ENCODE measurements around the gene LEAP2. TPM values are rescaled to one million over a fixed set of nuclear protein-coding genes. Genes with fewer than 3 reads are reported as not detected.

Gene LEAP2
- polyA plus RNA-seq, 1 of the 3 experiments (the other 2 are of a cell fraction), result 0.64 TPM

DNA sequence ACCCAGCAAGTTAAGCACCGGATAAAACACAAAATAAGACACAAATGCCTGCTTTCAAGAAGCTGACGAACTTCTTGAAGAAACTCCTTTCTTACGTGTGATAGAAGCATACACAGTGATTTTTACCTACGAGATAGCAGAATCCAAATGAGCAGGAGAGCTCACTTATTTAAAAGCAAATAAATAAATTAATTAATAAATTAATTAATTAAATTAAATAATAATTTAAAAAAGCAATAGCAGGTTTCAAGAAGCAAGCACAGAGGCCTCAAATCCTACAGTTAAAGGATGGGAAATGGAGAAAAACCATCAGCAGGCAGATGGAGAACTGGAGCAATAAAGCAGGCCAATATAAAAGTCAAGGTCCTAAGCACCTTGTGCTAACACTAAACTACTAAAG lies 17.3 kb downstream of the LEAP2 start:
- Histone ChIP-seq H3K27ac (ENCODE audit: low read depth in 2 of 2, low read length in 1 of 2) (no peak overlapping the region), H3K27me3 (ENCODE audit: insufficient read depth) (no peaks in the 10 kb centered on the region), H2AFZ (ENCODE audit: low read depth) (no peak overlapping the region), H3F3A (replicated peaks; ENCODE audit: insufficient read depth) (peaks cover 34% of the 10 kb centered on the region), H3K4me2 (no peak overlapping the region), H3K9me3 (no peaks in the 10 kb centered on the region), H3K36me3 (replicated peaks in 1 of 2; ENCODE audit: control insufficient read depth in 1 of 2, insufficient read depth in 2 of 2, low read length in 1 of 2) (peaks cover 91 to 96% of the 10 kb centered on the region in 2 experiments), H3K4me1 (ENCODE audit: control insufficient read depth in 1 of 2, insufficient read depth in 2 of 2, low read depth in 1 of 2, low read length in 1 of 2) (no peaks in the 10 kb centered on the region), H3K9ac (no peak overlapping the region), H3K4me3 (ENCODE audit: low read depth in 2 of 2, low read length in 1 of 2) (no peak overlapping the region), H3K79me2 (ENCODE audit: insufficient read depth) (peaks cover 50% of the 10 kb centered on the region), H4K20me1 (ENCODE audit: insufficient read depth) (peaks cover 18% of the 10 kb centered on the region), H3K9me2 (no peaks in the 10 kb centered on the region)
- 97% methylated on average over 4 of the region's 4 CpGs for WGBS (ENCODE audit: low lambda C conversion rate)
- POLR2A ChIA-PET, result no interaction called here
- CTCF ChIA-PET, result interaction anchor here (0.7 to 2.7 kb wide), 5 partner anchors 13 to 396 kb away, joined by 3 to 11 read pairs (median 3); partner anchors contain the start of gene SHROOM1
- DNase-seq, result no peak
- TF ChIP-seq, protein P1, sequence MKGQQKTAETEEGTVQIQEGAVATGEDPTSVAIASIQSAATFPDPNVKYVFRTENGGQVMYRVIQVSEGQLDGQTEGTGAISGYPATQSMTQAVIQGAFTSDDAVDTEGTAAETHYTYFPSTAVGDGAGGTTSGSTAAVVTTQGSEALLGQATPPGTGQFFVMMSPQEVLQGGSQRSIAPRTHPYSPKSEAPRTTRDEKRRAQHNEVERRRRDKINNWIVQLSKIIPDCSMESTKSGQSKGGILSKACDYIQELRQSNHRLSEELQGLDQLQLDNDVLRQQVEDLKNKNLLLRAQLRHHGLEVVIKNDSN (IDR thresholded peaks at IDR 0.05; ENCODE audit: borderline replicate concordance, low read depth), result no peak
- TF ChIP-seq NFIC (IDR thresholded peaks at IDR 0.05; ENCODE audit: borderline replicate concordance) (no peak), TCF12 (IDR thresholded peaks at IDR 0.05) (no peak), MAX (IDR thresholded peaks at IDR 0.05; ENCODE audit: low read depth) (no peak)
- TF ChIP-seq, protein P2, sequence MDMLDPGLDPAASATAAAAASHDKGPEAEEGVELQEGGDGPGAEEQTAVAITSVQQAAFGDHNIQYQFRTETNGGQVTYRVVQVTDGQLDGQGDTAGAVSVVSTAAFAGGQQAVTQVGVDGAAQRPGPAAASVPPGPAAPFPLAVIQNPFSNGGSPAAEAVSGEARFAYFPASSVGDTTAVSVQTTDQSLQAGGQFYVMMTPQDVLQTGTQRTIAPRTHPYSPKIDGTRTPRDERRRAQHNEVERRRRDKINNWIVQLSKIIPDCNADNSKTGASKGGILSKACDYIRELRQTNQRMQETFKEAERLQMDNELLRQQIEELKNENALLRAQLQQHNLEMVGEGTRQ (IDR thresholded peaks at IDR 0.05; ENCODE audit: borderline replicate concordance, low read depth, low read length), result no peak

DNA sequence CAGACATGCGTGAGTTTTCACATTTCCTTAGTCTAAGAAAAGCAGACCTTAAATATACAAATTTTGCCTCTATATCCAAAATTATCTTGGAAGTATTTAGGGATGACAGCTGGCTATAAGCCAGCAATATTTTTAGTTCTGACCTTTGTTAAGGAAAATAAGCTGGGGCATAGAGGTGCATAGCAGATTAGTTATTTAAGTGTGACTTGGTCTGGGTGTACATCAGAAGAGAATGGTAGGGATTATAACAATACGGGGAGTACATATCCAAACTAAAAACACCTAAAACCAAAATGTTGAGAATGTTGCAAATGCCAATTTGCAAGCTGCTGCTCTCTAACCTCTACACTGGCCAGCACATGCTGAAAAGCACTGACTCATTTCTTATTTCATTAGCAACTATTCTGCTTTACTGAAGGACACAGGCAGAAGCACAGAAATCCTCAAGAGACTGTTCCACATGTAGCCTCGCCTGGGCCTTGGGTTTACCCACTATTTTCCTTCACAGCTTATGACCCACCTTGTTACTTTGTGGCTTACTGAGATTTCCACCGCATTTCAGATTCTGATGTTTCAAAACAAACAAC lies 22.3 kb downstream of the LEAP2 start:
- Histone ChIP-seq H3F3A (replicated peaks; ENCODE audit: insufficient read depth) (peaks cover 19% of the 10 kb centered on the region), H3K9me3 (no peaks in the 10 kb centered on the region), H3K9me2 (no peaks in the 10 kb centered on the region), H3K27me3 (ENCODE audit: insufficient read depth) (no peaks in the 10 kb centered on the region), H3K36me3 (replicated peaks in 1 of 2; ENCODE audit: control insufficient read depth in 1 of 2, insufficient read depth in 2 of 2, low read length in 1 of 2) (peaks cover 83 to 98% of the 10 kb centered on the region in 2 experiments), H3K4me2 (no peak overlapping the region), H3K4me3 (ENCODE audit: low read depth in 2 of 2, low read length in 1 of 2) (no peak overlapping the region), H3K79me2 (ENCODE audit: insufficient read depth) (peaks cover 72% of the 10 kb centered on the region), H2AFZ (ENCODE audit: low read depth) (no peak overlapping the region), H3K9ac (no peak overlapping the region), H3K4me1 (ENCODE audit: control insufficient read depth in 1 of 2, insufficient read depth in 2 of 2, low read depth in 1 of 2, low read length in 1 of 2) (no peaks in the 10 kb centered on the region), H4K20me1 (ENCODE audit: insufficient read depth) (peaks cover 15% of the 10 kb centered on the region; the same call in 1 of the 2 replicates), H3K27ac (ENCODE audit: low read depth in 2 of 2, low read length in 1 of 2) (no peak overlapping the region; a peak in 1 of 4 replicates)
- 94% methylated on average over 4 of the region's 4 CpGs for WGBS (ENCODE audit: low lambda C conversion rate)
- POLR2A ChIA-PET, result no interaction called here
- DNase-seq, result no peak
- CTCF ChIA-PET, result interaction anchor here (1.5 to 2.3 kb wide), 2 partner anchors 12 to 66 kb away, joined by 4 to 10 read pairs; partner anchors contain the start of gene SHROOM1
- TF ChIP-seq SMC3 (IDR thresholded peaks at IDR 0.05; ENCODE audit: low read depth, low read length) (no peak), MEF2A (IDR thresholded peaks at IDR 0.05; ENCODE audit: borderline replicate concordance, low read depth) (no peak), RAD21 (IDR thresholded peaks at IDR 0.05; ENCODE audit: low read length) (no peak), RXRA (IDR thresholded peaks at IDR 0.05; ENCODE audit: borderline replicate concordance, low read depth) (no peak), POLR2AphosphoS5 (IDR thresholded peaks at IDR 0.05; ENCODE audit: low read depth, low read length) (no peak), GATA2 (CRISPR knock-in tag; IDR thresholded peaks at IDR 0.05) (no peak), IRF3 (IDR thresholded peaks at IDR 0.05; ENCODE audit: low read depth, low read length) (no peak), FOXJ3 (CRISPR knock-in tag; IDR thresholded peaks at IDR 0.05) (no peak), ELF1 (IDR thresholded peaks at IDR 0.05) (no peak), TEAD4 (IDR thresholded peaks at IDR 0.05; ENCODE audit: borderline replicate concordance, insufficient read depth) (no peak), FOXM1 (IDR thresholded peaks at IDR 0.05; ENCODE audit: low read depth) (no peak), EP300 (IDR thresholded peaks at IDR 0.05; ENCODE audit: borderline replicate concordance in 1 of 2, low read depth in 1 of 2, low read length in 1 of 2) (no peak), MXI1 (IDR thresholded peaks at IDR 0.05; ENCODE audit: low read depth, low read length) (no peak), SIN3A (IDR thresholded peaks at IDR 0.05; ENCODE audit: borderline replicate concordance, low read depth, low read length) (no peak), MAX (IDR thresholded peaks at IDR 0.05; ENCODE audit: low read depth) (no peak)
- TF ChIP-seq, protein P1 (IDR thresholded peaks at IDR 0.05; ENCODE audit: borderline replicate concordance, low read depth), result no peak
- TF ChIP-seq, protein P2 (IDR thresholded peaks at IDR 0.05; ENCODE audit: borderline replicate concordance, low read depth, low read length), result no peak
- TF ChIP-seq, protein P3, sequence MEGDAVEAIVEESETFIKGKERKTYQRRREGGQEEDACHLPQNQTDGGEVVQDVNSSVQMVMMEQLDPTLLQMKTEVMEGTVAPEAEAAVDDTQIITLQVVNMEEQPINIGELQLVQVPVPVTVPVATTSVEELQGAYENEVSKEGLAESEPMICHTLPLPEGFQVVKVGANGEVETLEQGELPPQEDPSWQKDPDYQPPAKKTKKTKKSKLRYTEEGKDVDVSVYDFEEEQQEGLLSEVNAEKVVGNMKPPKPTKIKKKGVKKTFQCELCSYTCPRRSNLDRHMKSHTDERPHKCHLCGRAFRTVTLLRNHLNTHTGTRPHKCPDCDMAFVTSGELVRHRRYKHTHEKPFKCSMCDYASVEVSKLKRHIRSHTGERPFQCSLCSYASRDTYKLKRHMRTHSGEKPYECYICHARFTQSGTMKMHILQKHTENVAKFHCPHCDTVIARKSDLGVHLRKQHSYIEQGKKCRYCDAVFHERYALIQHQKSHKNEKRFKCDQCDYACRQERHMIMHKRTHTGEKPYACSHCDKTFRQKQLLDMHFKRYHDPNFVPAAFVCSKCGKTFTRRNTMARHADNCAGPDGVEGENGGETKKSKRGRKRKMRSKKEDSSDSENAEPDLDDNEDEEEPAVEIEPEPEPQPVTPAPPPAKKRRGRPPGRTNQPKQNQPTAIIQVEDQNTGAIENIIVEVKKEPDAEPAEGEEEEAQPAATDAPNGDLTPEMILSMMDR (IDR thresholded peaks at IDR 0.05), result no peak
